Endometrial microvascular endothelial cells (primary cell): ENCODE results near the gene SDK1. TPM values are rescaled to one million over a fixed set of nuclear protein-coding genes. Genes with fewer than 3 reads are reported as not detected.

Experiments used
- in situ Hi-C: cut with HindIII; loops from 2 replicates; pipeline ENCODE4 v1.10.0; 2017; ENCODE audit warnings: low sequenced_read_pairs, low pct_unique_long_range_greater_than_20kb; ENCODE audit errors: inconsistent ontology term
- total RNA-seq: library from RNA; depleted of rRNA; stranded (reverse); fragments of >200 nt; gene quantifications from one replicate; pipeline ENCODE4 v1.2.3, GENCODE V29; 2015; ENCODE audit errors: inconsistent ontology term

Gene SDK1
- total RNA-seq, 1 donor from 2014 or later, result 1.6 TPM

GRCh38 chr7:3780016-3780415 is 479.0 kb downstream of the SDK1 start:
- in situ Hi-C loops, result no loop called here

- in situ Hi-C loops, result no loop called here
Observed at GRCh38 chr7:3780525-3780924, 479.5 kb downstream of the SDK1 start.

GRCh38 chr7:3781607-3782006 is 480.6 kb downstream of the SDK1 start:
- in situ Hi-C loops, result no loop called here

- in situ Hi-C loops, result no loop called here
Observed at GRCh38 chr7:3787717-3788264, 486.7 kb downstream of the SDK1 start.

- in situ Hi-C loops, result no loop called here
Observed at GRCh38 chr7:3790803-3791202, 489.8 kb downstream of the SDK1 start.

- in situ Hi-C loops, result no loop called here
Observed at GRCh38 chr7:3791327-3791726, 490.3 kb downstream of the SDK1 start.

- in situ Hi-C loops, result no loop called here
Observed at GRCh38 chr7:3795141-3795540, 494.1 kb downstream of the SDK1 start.

GRCh38 chr7:3795781-3796180 is 494.7 kb downstream of the SDK1 start:
- in situ Hi-C loops, result no loop called here

GRCh38 chr7:3805151-3805550 is 504.1 kb downstream of the SDK1 start:
- in situ Hi-C loops, result no loop called here

GRCh38 chr7:3806516-3806915 is 505.5 kb downstream of the SDK1 start:
- in situ Hi-C loops, result no loop called here

GRCh38 chr7:3807824-3808223 is 506.8 kb downstream of the SDK1 start:
- in situ Hi-C loops, result no loop called here

GRCh38 chr7:3821488-3821887 is 520.4 kb downstream of the SDK1 start:
- in situ Hi-C loops, result no loop called here

GRCh38 chr7:3825491-3825890 is 524.4 kb downstream of the SDK1 start:
- in situ Hi-C loops, result no loop called here

GRCh38 chr7:3832199-3832598 is 531.1 kb downstream of the SDK1 start:
- in situ Hi-C loops, result no loop called here

- in situ Hi-C loops, result no loop called here
Observed at GRCh38 chr7:3835109-3835508, 534.1 kb downstream of the SDK1 start.

- in situ Hi-C loops, result no loop called here
Observed at GRCh38 chr7:3836855-3837254, 535.8 kb downstream of the SDK1 start.

GRCh38 chr7:3844540-3845151 is 543.6 kb downstream of the SDK1 start:
- in situ Hi-C loops, result no loop called here

GRCh38 chr7:3846738-3847137 is 545.7 kb downstream of the SDK1 start:
- in situ Hi-C loops, result no loop called here

- in situ Hi-C loops, result no loop called here
Observed at GRCh38 chr7:3847336-3847735, 546.3 kb downstream of the SDK1 start.

GRCh38 chr7:3859431-3859830 is 558.4 kb downstream of the SDK1 start:
- in situ Hi-C loops, result no loop called here

- in situ Hi-C loops, result no loop called here
Observed at GRCh38 chr7:3860932-3861331, 559.9 kb downstream of the SDK1 start.
